Measurements from ENCODE around the gene EXT2.

Gene EXT2

GRCh38 chr11:44258190-44258489 lies 162.7 kb downstream of the EXT2 start:
- DNase-seq (ENCODE audit: low read depth in 1 of 2, low spot score in 1 of 2) = no peak
- Histone ChIP-seq H3K4me3 (replicated peaks; ENCODE audit: insufficient read depth, low read length) (no peak overlapping the region), H3K27ac (replicated peaks) (no peak overlapping the region), H3K27me3 (ENCODE audit: insufficient read depth, poor library complexity, severe bottlenecking) (no peaks in the 10 kb centered on the region)
- TF ChIP-seq POLR2AphosphoS5 (IDR thresholded peaks at IDR 0.05; ENCODE audit: low read depth) = no peak
- TF ChIP-seq GABPA (IDR thresholded peaks at IDR 0.05; ENCODE audit: low read depth) = no peak
- no peak for TF ChIP-seq CTCF (IDR thresholded peaks at IDR 0.05; ENCODE audit: insufficient read depth, low read length)
- TF ChIP-seq REST (IDR thresholded peaks at IDR 0.05; ENCODE audit: insufficient replicate concordance, low read depth) = no peak
- no peak for TF ChIP-seq SPI1 (IDR thresholded peaks at IDR 0.05; ENCODE audit: borderline replicate concordance, low read depth)

- no peaks in the 10 kb centered on the region for H3K27me3 ChIP-seq (ENCODE audit: insufficient read depth, poor library complexity, severe bottlenecking)
- H3K4me3 ChIP-seq (replicated peaks; ENCODE audit: insufficient read depth, low read length) = no peak overlapping the region
- DNase-seq (ENCODE audit: low read depth in 1 of 2, low spot score in 1 of 2) = no peak
- TF ChIP-seq SPI1 (IDR thresholded peaks at IDR 0.05; ENCODE audit: borderline replicate concordance, low read depth) (no peak), POLR2AphosphoS5 (IDR thresholded peaks at IDR 0.05; ENCODE audit: low read depth) (no peak), REST (IDR thresholded peaks at IDR 0.05; ENCODE audit: insufficient replicate concordance, low read depth) (no peak), GABPA (IDR thresholded peaks at IDR 0.05; ENCODE audit: low read depth) (no peak), CTCF (IDR thresholded peaks at IDR 0.05; ENCODE audit: insufficient read depth, low read length) (no peak)
- no peak overlapping the region for H3K27ac ChIP-seq (replicated peaks)
Measured at GRCh38 chr11:44258839-44259420, 163.5 kb downstream of the EXT2 start.

GRCh38 chr11:44260081-44260480 lies 164.6 kb downstream of the EXT2 start:
- H3K4me3 ChIP-seq (replicated peaks; ENCODE audit: insufficient read depth, low read length) = no peak overlapping the region
- no peak for TF ChIP-seq GABPA (IDR thresholded peaks at IDR 0.05; ENCODE audit: low read depth)
- TF ChIP-seq CTCF (IDR thresholded peaks at IDR 0.05; ENCODE audit: insufficient read depth, low read length) = no peak
- TF ChIP-seq SPI1 (IDR thresholded peaks at IDR 0.05; ENCODE audit: borderline replicate concordance, low read depth) = no peak
- TF ChIP-seq POLR2AphosphoS5 (IDR thresholded peaks at IDR 0.05; ENCODE audit: low read depth) = no peak
- no peak for TF ChIP-seq REST (IDR thresholded peaks at IDR 0.05; ENCODE audit: insufficient replicate concordance, low read depth)
- H3K27me3 ChIP-seq (ENCODE audit: insufficient read depth, poor library complexity, severe bottlenecking) = no peaks in the 10 kb centered on the region
- no peak for DNase-seq (ENCODE audit: low read depth in 1 of 2, low spot score in 1 of 2)
- H3K27ac ChIP-seq (replicated peaks) = no peak overlapping the region

Data from HL-60 (cell line).